K562 (cell line): ENCODE results near the gene ANKMY1. TPM values are rescaled to one million over a fixed set of nuclear protein-coding genes. Genes with fewer than 3 reads are reported as not detected.

Experiments
- BHLHE40 ChIP-seq: IDR thresholded peaks from 2 replicates; pipeline ENCODE4 v1.6.1; 2011; ENCODE audit warnings: low read length, improper control_type of control experiment
- CBX2 ChIP-seq: fragments of 200-600 bp; sonication (generic); IDR thresholded peaks from one replicate; pipeline ENCODE4 v1.6.1; 2012; ENCODE audit warnings: mild to moderate bottlenecking, low read length, inconsistent platforms; ENCODE audit not compliant: insufficient read depth, poor library complexity, severe bottlenecking
- FOXM1 ChIP-seq, 2 experiments: fragments of 450-650 bp in 1 of 2; sonication (generic) in 1 of 2; formaldehyde crosslinking in 1 of 2; IDR thresholded peaks; 2 replicates each; pipeline versions ENCODE4 v1.6.1 to v1.9.0; 2017 to 2022; ENCODE audit warnings: low read depth in 2 of 2, mild to moderate bottlenecking in 2 of 2, missing genetic modification reagents in 1 of 2, moderate library complexity in 1 of 2
- PHF8 ChIP-seq: fragments of 200-600 bp; sonication (generic); IDR thresholded peaks from 2 replicates; pipeline ENCODE4 v1.6.1; 2012; ENCODE audit warnings: mixed run types, mild to moderate bottlenecking, inconsistent platforms, low read length, moderate library complexity, borderline replicate concordance
- PRMT5 ChIP-seq: sonication (generic); formaldehyde crosslinking; IDR thresholded peaks from 2 replicates; pipeline ENCODE4 v1.5.0; 2020; ENCODE audit warnings: missing genetic modification reagents
- RB1 ChIP-seq: fragments of 450-650 bp; IDR thresholded peaks from 2 replicates; pipeline ENCODE4 v1.6.1; 2017; ENCODE audit warnings: low read depth, mild to moderate bottlenecking
- TAF7 ChIP-seq: fragments of 450-650 bp; IDR thresholded peaks from 2 replicates; pipeline ENCODE4 v1.6.1; 2016; ENCODE audit warnings: missing genetic modification characterization, missing compliant biosample characterization
- TAL1 ChIP-seq: fragments of 450-650 bp; IDR thresholded peaks from 2 replicates; pipeline ENCODE4 v1.6.1; 2016; ENCODE audit warnings: mild to moderate bottlenecking
- XRCC5 ChIP-seq: fragments of 200-400 bp; formaldehyde crosslinking; IDR thresholded peaks from 2 replicates; pipeline ENCODE4 v1.6.1; 2017; ENCODE audit warnings: low read depth, mild to moderate bottlenecking, low read length
- ZBED1 ChIP-seq: IDR thresholded peaks from 2 replicates; pipeline ENCODE4 v1.6.1; 2014
- ZNF23 ChIP-seq: fragments of 250-450 bp; sonication (Bioruptor Pico); IDR thresholded peaks from 2 replicates; pipeline ENCODE4 v1.4.0; 2020; ENCODE audit warnings: mild to moderate bottlenecking
- polyA plus RNA-seq, 8 experiments: library from polyadenylated mRNA; depleted of rRNA in 4 of 8; stranded (reverse) in 5 of 8; unstranded in 3 of 8; fragments of >200 nt; fragmentation: Nextera tagmentation in 2 of 8; fragmentation: Illumina TruSeq in 1 of 8; extraction: Ambion mirVana in 2 of 8; extraction: Trizol in 1 of 8; gene quantifications; 2 replicates each; pipeline versions ENCODE4 v1.2.1 to v1.2.3, GENCODE V29; 2011 to 2014; ENCODE audit warnings: inconsistent platforms in 1 of 8, missing spikeins in 1 of 8
- total RNA-seq, 7 experiments: library from RNA; depleted of rRNA in 6 of 7; stranded (reverse); fragments of >200 nt in 6 of 7; fragmentation: Illumina TruSeq in 2 of 7; extraction: Trizol in 2 of 7; gene quantifications; 2 replicates each; pipeline versions ENCODE4 v1.2.1 to v1.2.3, GENCODE V29; 2011 to 2021; ENCODE audit warnings: low replicate concordance in 1 of 7
- TF ChIP-seq, protein P1 (sequence below): IDR thresholded peaks from 2 replicates; pipeline ENCODE4 v1.6.1; 2011; ENCODE audit warnings: borderline replicate concordance, low read depth, mild to moderate bottlenecking, moderate library complexity, low read length; ENCODE audit not compliant: insufficient read depth, poor library complexity, severe bottlenecking
- TF ChIP-seq, protein P2 (sequence below): sonication (generic); formaldehyde crosslinking; IDR thresholded peaks from 2 replicates; pipeline ENCODE4 v1.8.0; 2022; ENCODE audit warnings: missing genetic modification reagents, mild to moderate bottlenecking, borderline replicate concordance
- TF ChIP-seq, protein P3 (sequence below): sonication (generic); formaldehyde crosslinking; IDR thresholded peaks from 2 replicates; pipeline ENCODE4 v1.4.0; 2020; ENCODE audit warnings: mild to moderate bottlenecking, missing genetic modification reagents
- TF ChIP-seq, protein P4 (sequence below): sonication (generic); formaldehyde crosslinking; IDR thresholded peaks from 2 replicates; pipeline ENCODE4 v1.5.0; 2020; ENCODE audit warnings: missing genetic modification reagents
- TF ChIP-seq, protein P5 (sequence below), 3 experiments: IDR thresholded peaks in 2 of 3; conservative IDR thresholded peaks in 1 of 3; 2 replicates each; pipeline ENCODE4 v1.5.1; 2011 to 2012; ENCODE audit warnings: low read length in 3 of 3, mild to moderate bottlenecking in 3 of 3, control low read depth in 2 of 3, improper control_type of control experiment in 1 of 3, inconsistent platforms in 1 of 3, low read depth in 1 of 3, mixed read lengths in 1 of 3, moderate library complexity in 1 of 3; ENCODE audit not compliant: insufficient read depth in 2 of 3
- TF ChIP-seq, protein P6 (sequence below): fragments of 450-650 bp; IDR thresholded peaks from 2 replicates; pipeline ENCODE4 v1.6.1; 2014; ENCODE audit warnings: low read depth, mild to moderate bottlenecking, moderate library complexity, borderline replicate concordance

Gene ANKMY1
- total and polyA plus RNA-seq, 9 of the 15 experiments (the other 6 are each of a cell fraction or from before 2014, with no cell fraction given) = 0.75 to 15.1 (median 11.7) TPM

DNA sequence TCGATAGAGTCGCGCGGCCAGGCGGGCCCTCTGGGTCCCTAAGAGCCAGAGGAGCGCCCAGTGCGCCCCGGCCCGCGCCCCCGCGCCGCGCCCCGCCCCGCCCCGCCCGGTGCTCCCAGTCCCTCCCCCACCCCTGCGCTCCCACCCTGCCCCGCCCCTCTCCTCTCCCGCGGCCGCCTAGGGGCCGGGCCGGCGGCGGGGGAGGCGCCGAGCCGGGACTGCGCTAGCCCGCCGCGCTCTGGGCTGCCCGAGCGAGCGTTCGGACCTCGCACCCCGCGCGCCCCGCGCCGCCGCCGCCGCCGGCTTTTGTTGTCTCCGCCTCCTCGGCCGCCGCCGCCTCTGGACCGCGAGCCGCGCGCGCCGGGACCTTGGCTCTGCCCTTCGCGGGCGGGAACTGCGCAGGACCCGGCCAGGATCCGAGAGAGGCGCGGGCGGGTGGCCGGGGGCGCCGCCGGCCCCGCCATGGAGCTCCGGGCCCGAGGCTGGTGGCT is 122.3 kb downstream of the ANKMY1 start, which contains the start of gene GPC1 (continued):
- TF ChIP-seq, protein P1, sequence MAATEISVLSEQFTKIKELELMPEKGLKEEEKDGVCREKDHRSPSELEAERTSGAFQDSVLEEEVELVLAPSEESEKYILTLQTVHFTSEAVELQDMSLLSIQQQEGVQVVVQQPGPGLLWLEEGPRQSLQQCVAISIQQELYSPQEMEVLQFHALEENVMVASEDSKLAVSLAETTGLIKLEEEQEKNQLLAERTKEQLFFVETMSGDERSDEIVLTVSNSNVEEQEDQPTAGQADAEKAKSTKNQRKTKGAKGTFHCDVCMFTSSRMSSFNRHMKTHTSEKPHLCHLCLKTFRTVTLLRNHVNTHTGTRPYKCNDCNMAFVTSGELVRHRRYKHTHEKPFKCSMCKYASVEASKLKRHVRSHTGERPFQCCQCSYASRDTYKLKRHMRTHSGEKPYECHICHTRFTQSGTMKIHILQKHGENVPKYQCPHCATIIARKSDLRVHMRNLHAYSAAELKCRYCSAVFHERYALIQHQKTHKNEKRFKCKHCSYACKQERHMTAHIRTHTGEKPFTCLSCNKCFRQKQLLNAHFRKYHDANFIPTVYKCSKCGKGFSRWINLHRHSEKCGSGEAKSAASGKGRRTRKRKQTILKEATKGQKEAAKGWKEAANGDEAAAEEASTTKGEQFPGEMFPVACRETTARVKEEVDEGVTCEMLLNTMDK = peak; percentile 25
- TF ChIP-seq PRMT5 (CRISPR knock-in tag) (no peak), ZBED1 (no peak), FOXM1 (IDR thresholded peaks at IDR 0.05; ENCODE audit: low read depth) (no peak), FOXM1 (CRISPR knock-in tag; IDR thresholded peaks at IDR 0.05; ENCODE audit: low read depth) (no peak), TAL1 (no peak), PHF8 (peak; percentile 24; the same call in 1 of the 2 replicates), BHLHE40 (no peak), ZNF23 (CRISPR knock-in tag) (no peak), TAF7 (tag) (no peak), XRCC5 (no peak), RB1 (0 out of 2 replicates have a peak, but pooled peaks have one; percentile 17), CBX2 (no peak)
- TF ChIP-seq, protein P2, sequence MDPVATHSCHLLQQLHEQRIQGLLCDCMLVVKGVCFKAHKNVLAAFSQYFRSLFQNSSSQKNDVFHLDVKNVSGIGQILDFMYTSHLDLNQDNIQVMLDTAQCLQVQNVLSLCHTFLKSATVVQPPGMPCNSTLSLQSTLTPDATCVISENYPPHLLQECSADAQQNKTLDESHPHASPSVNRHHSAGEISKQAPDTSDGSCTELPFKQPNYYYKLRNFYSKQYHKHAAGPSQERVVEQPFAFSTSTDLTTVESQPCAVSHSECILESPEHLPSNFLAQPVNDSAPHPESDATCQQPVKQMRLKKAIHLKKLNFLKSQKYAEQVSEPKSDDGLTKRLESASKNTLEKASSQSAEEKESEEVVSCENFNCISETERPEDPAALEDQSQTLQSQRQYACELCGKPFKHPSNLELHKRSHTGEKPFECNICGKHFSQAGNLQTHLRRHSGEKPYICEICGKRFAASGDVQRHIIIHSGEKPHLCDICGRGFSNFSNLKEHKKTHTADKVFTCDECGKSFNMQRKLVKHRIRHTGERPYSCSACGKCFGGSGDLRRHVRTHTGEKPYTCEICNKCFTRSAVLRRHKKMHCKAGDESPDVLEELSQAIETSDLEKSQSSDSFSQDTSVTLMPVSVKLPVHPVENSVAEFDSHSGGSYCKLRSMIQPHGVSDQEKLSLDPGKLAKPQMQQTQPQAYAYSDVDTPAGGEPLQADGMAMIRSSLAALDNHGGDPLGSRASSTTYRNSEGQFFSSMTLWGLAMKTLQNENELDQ = no peak
- TF ChIP-seq, protein P3, sequence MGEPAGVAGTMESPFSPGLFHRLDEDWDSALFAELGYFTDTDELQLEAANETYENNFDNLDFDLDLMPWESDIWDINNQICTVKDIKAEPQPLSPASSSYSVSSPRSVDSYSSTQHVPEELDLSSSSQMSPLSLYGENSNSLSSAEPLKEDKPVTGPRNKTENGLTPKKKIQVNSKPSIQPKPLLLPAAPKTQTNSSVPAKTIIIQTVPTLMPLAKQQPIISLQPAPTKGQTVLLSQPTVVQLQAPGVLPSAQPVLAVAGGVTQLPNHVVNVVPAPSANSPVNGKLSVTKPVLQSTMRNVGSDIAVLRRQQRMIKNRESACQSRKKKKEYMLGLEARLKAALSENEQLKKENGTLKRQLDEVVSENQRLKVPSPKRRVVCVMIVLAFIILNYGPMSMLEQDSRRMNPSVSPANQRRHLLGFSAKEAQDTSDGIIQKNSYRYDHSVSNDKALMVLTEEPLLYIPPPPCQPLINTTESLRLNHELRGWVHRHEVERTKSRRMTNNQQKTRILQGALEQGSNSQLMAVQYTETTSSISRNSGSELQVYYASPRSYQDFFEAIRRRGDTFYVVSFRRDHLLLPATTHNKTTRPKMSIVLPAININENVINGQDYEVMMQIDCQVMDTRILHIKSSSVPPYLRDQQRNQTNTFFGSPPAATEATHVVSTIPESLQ (CRISPR knock-in tag) = no peak
- TF ChIP-seq, protein P4, sequence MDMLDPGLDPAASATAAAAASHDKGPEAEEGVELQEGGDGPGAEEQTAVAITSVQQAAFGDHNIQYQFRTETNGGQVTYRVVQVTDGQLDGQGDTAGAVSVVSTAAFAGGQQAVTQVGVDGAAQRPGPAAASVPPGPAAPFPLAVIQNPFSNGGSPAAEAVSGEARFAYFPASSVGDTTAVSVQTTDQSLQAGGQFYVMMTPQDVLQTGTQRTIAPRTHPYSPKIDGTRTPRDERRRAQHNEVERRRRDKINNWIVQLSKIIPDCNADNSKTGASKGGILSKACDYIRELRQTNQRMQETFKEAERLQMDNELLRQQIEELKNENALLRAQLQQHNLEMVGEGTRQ = no peak
- TF ChIP-seq, protein P5, sequence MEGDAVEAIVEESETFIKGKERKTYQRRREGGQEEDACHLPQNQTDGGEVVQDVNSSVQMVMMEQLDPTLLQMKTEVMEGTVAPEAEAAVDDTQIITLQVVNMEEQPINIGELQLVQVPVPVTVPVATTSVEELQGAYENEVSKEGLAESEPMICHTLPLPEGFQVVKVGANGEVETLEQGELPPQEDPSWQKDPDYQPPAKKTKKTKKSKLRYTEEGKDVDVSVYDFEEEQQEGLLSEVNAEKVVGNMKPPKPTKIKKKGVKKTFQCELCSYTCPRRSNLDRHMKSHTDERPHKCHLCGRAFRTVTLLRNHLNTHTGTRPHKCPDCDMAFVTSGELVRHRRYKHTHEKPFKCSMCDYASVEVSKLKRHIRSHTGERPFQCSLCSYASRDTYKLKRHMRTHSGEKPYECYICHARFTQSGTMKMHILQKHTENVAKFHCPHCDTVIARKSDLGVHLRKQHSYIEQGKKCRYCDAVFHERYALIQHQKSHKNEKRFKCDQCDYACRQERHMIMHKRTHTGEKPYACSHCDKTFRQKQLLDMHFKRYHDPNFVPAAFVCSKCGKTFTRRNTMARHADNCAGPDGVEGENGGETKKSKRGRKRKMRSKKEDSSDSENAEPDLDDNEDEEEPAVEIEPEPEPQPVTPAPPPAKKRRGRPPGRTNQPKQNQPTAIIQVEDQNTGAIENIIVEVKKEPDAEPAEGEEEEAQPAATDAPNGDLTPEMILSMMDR (IDR thresholded peaks at IDR 0.05 in 2 of 3, conservative IDR thresholded peaks at IDR 0.05 in 1 of 3; ENCODE audit: insufficient read depth in 2 of 3, low read depth in 1 of 3, low read length in 3 of 3) = no peak
- TF ChIP-seq, protein P6, sequence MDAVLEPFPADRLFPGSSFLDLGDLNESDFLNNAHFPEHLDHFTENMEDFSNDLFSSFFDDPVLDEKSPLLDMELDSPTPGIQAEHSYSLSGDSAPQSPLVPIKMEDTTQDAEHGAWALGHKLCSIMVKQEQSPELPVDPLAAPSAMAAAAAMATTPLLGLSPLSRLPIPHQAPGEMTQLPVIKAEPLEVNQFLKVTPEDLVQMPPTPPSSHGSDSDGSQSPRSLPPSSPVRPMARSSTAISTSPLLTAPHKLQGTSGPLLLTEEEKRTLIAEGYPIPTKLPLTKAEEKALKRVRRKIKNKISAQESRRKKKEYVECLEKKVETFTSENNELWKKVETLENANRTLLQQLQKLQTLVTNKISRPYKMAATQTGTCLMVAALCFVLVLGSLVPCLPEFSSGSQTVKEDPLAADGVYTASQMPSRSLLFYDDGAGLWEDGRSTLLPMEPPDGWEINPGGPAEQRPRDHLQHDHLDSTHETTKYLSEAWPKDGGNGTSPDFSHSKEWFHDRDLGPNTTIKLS = no peak
